GM12801 (cell line): ENCODE measurements around the gene DNMT3B.

Experiments used
- CTCF ChIP-seq: IDR thresholded peaks from one replicate; pipeline ENCODE4 v1.5.1; 2011; ENCODE audit warnings: control low read depth; ENCODE audit not compliant: insufficient read length; ENCODE audit errors: extremely low read depth

Gene DNMT3B

GRCh38 chr20:32804022-32804715, 42.0 kb downstream of the DNMT3B start:
- no peak for TF ChIP-seq CTCF

- no peak for TF ChIP-seq CTCF
These were observed 42.6 kb downstream of the DNMT3B start for GRCh38 chr20:32804817-32805216.

DNA sequence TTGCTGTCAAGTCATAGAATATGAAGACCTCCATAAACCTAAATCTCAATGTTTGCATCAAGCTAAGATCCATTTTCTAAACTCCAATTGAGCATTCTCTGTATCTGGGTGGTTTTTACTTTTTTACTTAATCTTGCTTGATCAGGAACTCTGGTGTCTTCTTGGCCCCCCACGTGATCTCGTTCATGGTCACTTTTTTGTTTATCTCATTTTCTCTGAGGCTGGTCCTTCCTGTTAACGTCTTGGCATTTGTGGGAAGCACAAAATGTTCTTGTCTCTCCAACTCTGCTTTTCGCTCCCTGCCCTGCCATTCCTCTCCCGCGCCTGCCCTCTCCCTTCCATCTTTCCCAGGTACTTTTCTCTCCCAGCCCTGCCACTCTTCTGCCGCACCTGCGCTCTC, 43.5 kb downstream of the DNMT3B start:
- no peak for TF ChIP-seq CTCF

DNA sequence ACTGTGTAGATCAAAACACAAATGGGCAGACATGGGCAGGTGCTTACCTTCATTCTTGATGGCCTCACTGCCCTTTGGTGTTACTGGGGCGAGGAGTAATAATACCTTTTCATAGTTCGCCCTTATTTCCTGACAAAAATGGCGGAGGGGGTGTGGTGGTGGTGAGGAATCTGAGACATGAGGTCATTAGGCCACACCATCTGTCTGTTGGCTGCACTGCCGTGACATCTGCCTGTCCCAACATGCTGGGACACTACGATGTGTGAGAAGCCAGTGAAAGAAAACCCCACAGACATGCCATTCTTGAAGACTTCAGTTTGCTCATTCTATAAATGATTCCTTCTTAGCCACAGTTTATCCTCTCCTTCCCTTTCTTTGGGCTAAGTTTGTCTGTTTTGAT, 44.2 kb downstream of the DNMT3B start:
- no peak for TF ChIP-seq CTCF

DNA sequence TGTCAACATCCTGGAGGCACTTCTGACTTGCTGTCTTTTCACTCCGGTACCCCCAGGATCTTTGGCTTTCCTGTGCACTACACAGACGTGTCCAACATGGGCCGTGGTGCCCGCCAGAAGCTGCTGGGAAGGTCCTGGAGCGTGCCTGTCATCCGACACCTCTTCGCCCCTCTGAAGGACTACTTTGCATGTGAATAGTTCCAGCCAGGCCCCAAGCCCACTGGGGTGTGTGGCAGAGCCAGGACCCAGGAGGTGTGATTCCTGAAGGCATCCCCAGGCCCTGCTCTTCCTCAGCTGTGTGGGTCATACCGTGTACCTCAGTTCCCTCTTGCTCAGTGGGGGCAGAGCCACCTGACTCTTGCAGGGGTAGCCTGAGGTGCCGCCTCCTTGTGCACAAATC, 45.5 kb downstream of the DNMT3B start:
- TF ChIP-seq CTCF: no peak

DNA sequence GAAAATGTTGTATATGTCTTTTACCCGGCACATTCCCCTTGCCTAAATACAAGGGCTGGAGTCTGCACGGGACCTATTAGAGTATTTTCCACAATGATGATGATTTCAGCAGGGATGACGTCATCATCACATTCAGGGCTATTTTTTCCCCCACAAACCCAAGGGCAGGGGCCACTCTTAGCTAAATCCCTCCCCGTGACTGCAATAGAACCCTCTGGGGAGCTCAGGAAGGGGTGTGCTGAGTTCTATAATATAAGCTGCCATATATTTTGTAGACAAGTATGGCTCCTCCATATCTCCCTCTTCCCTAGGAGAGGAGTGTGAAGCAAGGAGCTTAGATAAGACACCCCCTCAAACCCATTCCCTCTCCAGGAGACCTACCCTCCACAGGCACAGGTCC, 46.3 kb downstream of the DNMT3B start:
- TF ChIP-seq CTCF: no peak

DNA sequence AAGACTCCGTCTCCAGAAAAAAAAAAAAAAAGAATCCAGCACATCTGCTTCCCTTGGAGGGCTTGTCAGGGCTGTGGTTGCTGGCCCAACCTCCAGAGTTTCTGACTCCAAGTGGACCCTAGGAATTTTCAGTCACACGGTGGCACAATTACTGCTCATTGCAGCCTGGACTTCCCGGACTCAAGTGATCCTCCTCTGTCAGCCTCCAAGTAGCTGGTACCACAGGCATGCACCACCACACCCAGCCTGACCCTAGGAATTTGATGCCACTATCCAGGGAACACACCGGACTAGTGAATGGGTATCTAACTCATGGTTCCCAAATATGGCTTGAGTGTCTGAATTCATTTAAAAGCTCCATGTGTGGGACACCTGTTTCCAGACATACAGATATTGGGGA, 47.7 kb downstream of the DNMT3B start:
- TF ChIP-seq CTCF: no peak
